ENCODE measurements around the gene CMTM5.

Gene CMTM5

GRCh38 chr14:23359722-23360447, 17.0 kb upstream of the CMTM5 start:
- Histone ChIP-seq H3K4me2 (no peak overlapping the region), H2AFZ (ENCODE audit: low read depth) (no peak overlapping the region), H3K27ac (no peak overlapping the region), H3K79me2 (ENCODE audit: insufficient read depth, low read depth) (no peaks in the 10 kb centered on the region), H3K4me3 (IDR thresholded peaks at IDR 0.05; ENCODE audit: insufficient read depth, low read depth, low read length) (no peak overlapping the region), H3K36me3 (ENCODE audit: insufficient read depth) (no peaks in the 10 kb centered on the region), H3K9ac (no peak overlapping the region), H3K27me3 (ENCODE audit: insufficient read depth, low read depth) (no peaks in the 10 kb centered on the region), H3K4me1 (ENCODE audit: low read depth, poor library complexity, severe bottlenecking) (no peaks in the 10 kb centered on the region), H4K20me1 (ENCODE audit: insufficient read depth) (no peaks in the 10 kb centered on the region)
- TF ChIP-seq CTCF (conservative IDR thresholded peaks at IDR 0.05; ENCODE audit: low read depth, low read length), result no peak

GRCh38 chr14:23360496-23360895, 16.4 kb upstream of the CMTM5 start:
- H3K36me3 ChIP-seq (ENCODE audit: insufficient read depth), result no peaks in the 10 kb centered on the region
- H3K4me1 ChIP-seq (ENCODE audit: low read depth, poor library complexity, severe bottlenecking), result no peaks in the 10 kb centered on the region
- H3K27ac ChIP-seq, result no peak overlapping the region
- no peak for TF ChIP-seq CTCF (conservative IDR thresholded peaks at IDR 0.05; ENCODE audit: low read depth, low read length)
- H3K4me2 ChIP-seq, result no peak overlapping the region
- H2AFZ ChIP-seq (ENCODE audit: low read depth), result no peak overlapping the region
- no peak overlapping the region for H3K4me3 ChIP-seq (IDR thresholded peaks at IDR 0.05; ENCODE audit: insufficient read depth, low read depth, low read length)
- H3K27me3 ChIP-seq (ENCODE audit: insufficient read depth, low read depth), result no peaks in the 10 kb centered on the region
- no peaks in the 10 kb centered on the region for H4K20me1 ChIP-seq (ENCODE audit: insufficient read depth)
- H3K9ac ChIP-seq, result no peak overlapping the region
- H3K79me2 ChIP-seq (ENCODE audit: insufficient read depth, low read depth), result no peaks in the 10 kb centered on the region

- no peaks in the 10 kb centered on the region for H4K20me1 ChIP-seq (ENCODE audit: insufficient read depth)
- H3K27me3 ChIP-seq (ENCODE audit: insufficient read depth, low read depth), result no peaks in the 10 kb centered on the region
- H3K27ac ChIP-seq, result no peak overlapping the region
- H3K9ac ChIP-seq, result no peak overlapping the region
- no peak overlapping the region for H3K4me3 ChIP-seq (IDR thresholded peaks at IDR 0.05; ENCODE audit: insufficient read depth, low read depth, low read length)
- no peak overlapping the region for H3K4me2 ChIP-seq
- H2AFZ ChIP-seq (ENCODE audit: low read depth), result no peak overlapping the region
- H3K4me1 ChIP-seq (ENCODE audit: low read depth, poor library complexity, severe bottlenecking), result no peaks in the 10 kb centered on the region
- no peaks in the 10 kb centered on the region for H3K79me2 ChIP-seq (ENCODE audit: insufficient read depth, low read depth)
- no peaks in the 10 kb centered on the region for H3K36me3 ChIP-seq (ENCODE audit: insufficient read depth)
- TF ChIP-seq CTCF (conservative IDR thresholded peaks at IDR 0.05; ENCODE audit: low read depth, low read length), result no peak
These were observed 15.5 kb upstream of the CMTM5 start for GRCh38 chr14:23361320-23361719.

- H3K4me3 ChIP-seq (IDR thresholded peaks at IDR 0.05; ENCODE audit: insufficient read depth, low read depth, low read length), result no peak overlapping the region
- H4K20me1 ChIP-seq (ENCODE audit: insufficient read depth), result no peaks in the 10 kb centered on the region
- H3K4me1 ChIP-seq (ENCODE audit: low read depth, poor library complexity, severe bottlenecking), result no peaks in the 10 kb centered on the region
- H3K9ac ChIP-seq, result no peak overlapping the region
- TF ChIP-seq CTCF (conservative IDR thresholded peaks at IDR 0.05; ENCODE audit: low read depth, low read length), result no peak
- H3K36me3 ChIP-seq (ENCODE audit: insufficient read depth), result no peaks in the 10 kb centered on the region
- H3K27ac ChIP-seq, result no peak overlapping the region
- H2AFZ ChIP-seq (ENCODE audit: low read depth), result no peak overlapping the region
- no peak overlapping the region for H3K4me2 ChIP-seq
- no peaks in the 10 kb centered on the region for H3K27me3 ChIP-seq (ENCODE audit: insufficient read depth, low read depth)
- no peaks in the 10 kb centered on the region for H3K79me2 ChIP-seq (ENCODE audit: insufficient read depth, low read depth)
These were observed 15.1 kb upstream of the CMTM5 start for GRCh38 chr14:23361763-23362162.
